Measurements from ENCODE around the gene GP2.

The GP2 gene

GRCh38 chr16:20327444-20328041, at the start of gene GP2:
TSS of gene GP2 (minus strand) at chr16:20327513. CDS start at chr16:20326431, 1,082 bp downstream.
- Mint-ChIP-seq H3K27me3 (no peaks in the 10 kb centered on the region), H3K9me3 (no peaks in the 10 kb centered on the region), H3K4me1 (ENCODE audit: low read depth) (no peaks in the 10 kb centered on the region), H3K36me3 (ENCODE audit: low read depth) (no peaks in the 10 kb centered on the region), H3K4me3 (no peak within 1 kb of the TSS), H3K27ac (no peak within 1 kb of the TSS)
- intact Hi-C loops (cut with micrococcal nuclease): no loop called here

- H3K36me3 Mint-ChIP-seq (ENCODE audit: low read depth): no peaks in the 10 kb centered on the region
- no peak overlapping the region for H3K27ac Mint-ChIP-seq
- intact Hi-C loops (cut with micrococcal nuclease): no loop called here
- peaks cover 17% of the 10 kb centered on the region for H3K27me3 Mint-ChIP-seq
- no peak overlapping the region for H3K4me3 Mint-ChIP-seq
- no peaks in the 10 kb centered on the region for H3K4me1 Mint-ChIP-seq (ENCODE audit: low read depth)
- H3K9me3 Mint-ChIP-seq: no peaks in the 10 kb centered on the region
These were observed 45.4 kb upstream of the GP2 start for GRCh38 chr16:20372701-20373100.

- intact Hi-C loops (cut with micrococcal nuclease): no loop called here
- no peaks in the 10 kb centered on the region for H3K9me3 Mint-ChIP-seq
- H3K4me3 Mint-ChIP-seq: no peak overlapping the region
- H3K27me3 Mint-ChIP-seq: peaks cover 11% of the 10 kb centered on the region
- no peaks in the 10 kb centered on the region for H3K36me3 Mint-ChIP-seq (ENCODE audit: low read depth)
- H3K4me1 Mint-ChIP-seq (ENCODE audit: low read depth): no peaks in the 10 kb centered on the region
- no peak overlapping the region for H3K27ac Mint-ChIP-seq
These were observed 42.2 kb upstream of the GP2 start for GRCh38 chr16:20369452-20370054.

GRCh38 chr16:20364051-20364450, 36.7 kb upstream of the GP2 start:
- H3K9me3 Mint-ChIP-seq: no peaks in the 10 kb centered on the region
- peaks cover 6% of the 10 kb centered on the region for H3K27me3 Mint-ChIP-seq
- no peak overlapping the region for H3K27ac Mint-ChIP-seq
- no peak overlapping the region for H3K4me3 Mint-ChIP-seq
- no peaks in the 10 kb centered on the region for H3K36me3 Mint-ChIP-seq (ENCODE audit: low read depth)
- H3K4me1 Mint-ChIP-seq (ENCODE audit: low read depth): no peaks in the 10 kb centered on the region
- intact Hi-C loops (cut with micrococcal nuclease): no loop called here

GRCh38 chr16:20363191-20363590, 35.9 kb upstream of the GP2 start:
- intact Hi-C loops (cut with micrococcal nuclease): no loop called here
- H3K4me1 Mint-ChIP-seq (ENCODE audit: low read depth): no peaks in the 10 kb centered on the region
- no peak overlapping the region for H3K27ac Mint-ChIP-seq
- no peaks in the 10 kb centered on the region for H3K36me3 Mint-ChIP-seq (ENCODE audit: low read depth)
- no peaks in the 10 kb centered on the region for H3K9me3 Mint-ChIP-seq
- H3K4me3 Mint-ChIP-seq: no peak overlapping the region
- peaks cover 6% of the 10 kb centered on the region for H3K27me3 Mint-ChIP-seq

- Mint-ChIP-seq H3K9me3 (no peaks in the 10 kb centered on the region), H3K36me3 (ENCODE audit: low read depth) (no peaks in the 10 kb centered on the region), H3K27ac (no peak overlapping the region), H3K27me3 (no peaks in the 10 kb centered on the region), H3K4me3 (no peak overlapping the region), H3K4me1 (ENCODE audit: low read depth) (no peaks in the 10 kb centered on the region)
- intact Hi-C loops (cut with micrococcal nuclease): no loop called here
These were observed 32.7 kb upstream of the GP2 start for GRCh38 chr16:20359997-20360396.

- intact Hi-C loops (cut with micrococcal nuclease): no loop called here
- Mint-ChIP-seq H3K36me3 (ENCODE audit: low read depth) (no peaks in the 10 kb centered on the region), H3K27ac (no peak overlapping the region), H3K27me3 (no peaks in the 10 kb centered on the region), H3K4me3 (no peak overlapping the region), H3K9me3 (no peaks in the 10 kb centered on the region), H3K4me1 (ENCODE audit: low read depth) (no peaks in the 10 kb centered on the region)
These were observed 27.9 kb upstream of the GP2 start for GRCh38 chr16:20355114-20355782.

GRCh38 chr16:20353379-20353778, 26.1 kb upstream of the GP2 start:
- no peaks in the 10 kb centered on the region for H3K36me3 Mint-ChIP-seq (ENCODE audit: low read depth)
- no peak overlapping the region for H3K4me3 Mint-ChIP-seq
- intact Hi-C loops (cut with micrococcal nuclease): no loop called here
- H3K4me1 Mint-ChIP-seq (ENCODE audit: low read depth): no peaks in the 10 kb centered on the region
- H3K9me3 Mint-ChIP-seq: no peaks in the 10 kb centered on the region
- H3K27ac Mint-ChIP-seq: no peak overlapping the region
- H3K27me3 Mint-ChIP-seq: peaks cover 6% of the 10 kb centered on the region

- H3K27ac Mint-ChIP-seq: no peak within 1 kb of the TSS
- H3K36me3 Mint-ChIP-seq (ENCODE audit: low read depth): no peaks in the 10 kb centered on the region
- intact Hi-C loops (cut with micrococcal nuclease): no loop called here
- peaks cover 12% of the 10 kb centered on the region for H3K27me3 Mint-ChIP-seq
- no peaks in the 10 kb centered on the region for H3K9me3 Mint-ChIP-seq
- H3K4me3 Mint-ChIP-seq: no peak within 1 kb of the TSS
- H3K4me1 Mint-ChIP-seq (ENCODE audit: low read depth): no peaks in the 10 kb centered on the region
These were observed 25.3 kb upstream of the GP2 start, which contains the start of gene UMOD for GRCh38 chr16:20352615-20353014. TSS of gene UMOD (minus strand) at chr16:20352715. CDS start at chr16:20350737, 1,978 bp downstream.

GRCh38 chr16:20349615-20350014, 22.3 kb upstream of the GP2 start:
- Mint-ChIP-seq H3K27ac (no peak overlapping the region), H3K9me3 (no peaks in the 10 kb centered on the region), H3K27me3 (peaks cover 12% of the 10 kb centered on the region), H3K36me3 (ENCODE audit: low read depth) (no peaks in the 10 kb centered on the region), H3K4me3 (no peak overlapping the region), H3K4me1 (ENCODE audit: low read depth) (no peaks in the 10 kb centered on the region)
- intact Hi-C loops (cut with micrococcal nuclease): no loop called here

- H3K27ac Mint-ChIP-seq: no peak overlapping the region
- intact Hi-C loops (cut with micrococcal nuclease): no loop called here
- H3K4me3 Mint-ChIP-seq: no peak overlapping the region
- H3K36me3 Mint-ChIP-seq (ENCODE audit: low read depth): no peaks in the 10 kb centered on the region
- no peaks in the 10 kb centered on the region for H3K4me1 Mint-ChIP-seq (ENCODE audit: low read depth)
- no peaks in the 10 kb centered on the region for H3K9me3 Mint-ChIP-seq
- peaks cover 12% of the 10 kb centered on the region for H3K27me3 Mint-ChIP-seq
These were observed 21.3 kb upstream of the GP2 start for GRCh38 chr16:20348365-20349185.

- no peaks in the 10 kb centered on the region for H3K9me3 Mint-ChIP-seq
- H3K27me3 Mint-ChIP-seq: peaks cover 12% of the 10 kb centered on the region
- no peaks in the 10 kb centered on the region for H3K4me1 Mint-ChIP-seq (ENCODE audit: low read depth)
- intact Hi-C loops (cut with micrococcal nuclease): no loop called here
- H3K27ac Mint-ChIP-seq: no peak overlapping the region
- no peaks in the 10 kb centered on the region for H3K36me3 Mint-ChIP-seq (ENCODE audit: low read depth)
- no peak overlapping the region for H3K4me3 Mint-ChIP-seq
These were observed 20.5 kb upstream of the GP2 start for GRCh38 chr16:20347666-20348364.

GRCh38 chr16:20344611-20345010, 17.3 kb upstream of the GP2 start:
- Mint-ChIP-seq H3K4me3 (no peak overlapping the region), H3K27me3 (peaks cover 12% of the 10 kb centered on the region), H3K4me1 (ENCODE audit: low read depth) (no peaks in the 10 kb centered on the region), H3K9me3 (no peaks in the 10 kb centered on the region), H3K36me3 (ENCODE audit: low read depth) (no peaks in the 10 kb centered on the region), H3K27ac (no peak overlapping the region)
- intact Hi-C loops (cut with micrococcal nuclease): no loop called here
